ENCODE data around the gene CUL1. TPM values are rescaled to one million over a fixed set of nuclear protein-coding genes. Genes with fewer than 3 reads are reported as not detected.

CUL1 gene
- total and polyA plus RNA-seq, 9 donors = 31.9 to 51.3 (median 40.2) TPM

DNA sequence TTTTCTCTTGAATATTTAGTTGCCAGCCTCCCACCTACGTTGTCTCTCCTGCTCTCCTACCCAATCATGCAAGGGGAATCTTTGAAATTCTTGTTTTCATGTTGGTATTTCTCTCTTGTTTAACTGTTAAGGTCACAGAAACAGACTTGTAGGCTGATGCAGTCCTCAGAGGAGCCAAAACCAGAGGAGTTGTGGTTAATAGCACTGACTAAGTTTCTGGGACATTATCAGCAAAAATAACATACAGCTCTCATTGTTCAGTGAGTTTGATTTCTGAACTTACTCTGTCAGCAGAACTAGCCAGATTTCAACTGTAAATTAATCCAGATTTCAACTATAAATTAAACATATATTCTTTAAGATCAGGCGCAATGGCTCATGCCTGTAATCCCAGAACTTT is 11.1 kb upstream of the CUL1 start:
- intact Hi-C loops (cut with DNase I) = loop anchor here in 1 of 4 donors (10.0 kb wide), 1 partner anchor 123 kb away; no protein-coding TSS in a partner anchor
- DNase-seq = no peak
- no peak overlapping the region for H3K27ac ChIP-seq
- H3K9me3 ChIP-seq = no peaks in the 10 kb centered on the region
- TF ChIP-seq POLR2A (IDR thresholded peaks at IDR 0.05) (no peak), EP300 (IDR thresholded peaks at IDR 0.05) (no peak), CTCF (IDR thresholded peaks at IDR 0.05) (no peak)
- no peaks in the 10 kb centered on the region for H3K36me3 ChIP-seq
- H3K4me1 ChIP-seq (ENCODE audit: insufficient read depth) = no peaks in the 10 kb centered on the region
- H3K4me3 ChIP-seq = no peak overlapping the region
- no peaks in the 10 kb centered on the region for H3K27me3 ChIP-seq
- WGBS, 3 donors = 78 to 81% (median 80%) methylated on average over 2 of the region's 2 CpGs

DNA sequence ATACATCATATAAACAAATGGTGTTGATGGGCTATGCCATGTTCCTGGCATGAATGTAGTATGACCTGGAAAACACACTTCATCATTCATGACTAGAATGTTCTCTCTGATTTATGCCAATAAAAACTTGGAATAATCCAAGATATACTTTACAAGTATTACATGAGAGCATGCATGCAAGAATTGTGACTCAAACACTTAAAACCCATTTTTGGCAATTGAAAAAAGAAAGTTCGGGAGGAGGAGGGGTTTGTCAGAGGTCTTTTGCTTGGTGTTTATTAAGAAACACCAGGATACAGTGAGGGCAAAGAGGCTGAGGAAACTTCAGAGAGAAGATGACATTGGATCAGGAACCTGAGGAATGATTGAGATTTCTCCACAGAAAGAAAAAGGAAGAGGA is 10.2 kb upstream of the CUL1 start:
- no peaks in the 10 kb centered on the region for H3K4me1 ChIP-seq (ENCODE audit: insufficient read depth)
- no peaks in the 10 kb centered on the region for H3K36me3 ChIP-seq
- no peaks in the 10 kb centered on the region for H3K27me3 ChIP-seq
- 58 to 69% (median 58%) methylated on average over 1 of the region's 1 CpG for WGBS, 3 donors
- no peak for TF ChIP-seq EP300 (IDR thresholded peaks at IDR 0.05)
- intact Hi-C loops (cut with DNase I) = loop anchor here in 1 of 4 donors (10.0 kb wide), 1 partner anchor 124 kb away; no protein-coding TSS in a partner anchor
- H3K9me3 ChIP-seq = no peaks in the 10 kb centered on the region
- H3K4me3 ChIP-seq = no peak overlapping the region
- no peak for DNase-seq
- H3K27ac ChIP-seq = no peak overlapping the region

- no peaks in the 10 kb centered on the region for H3K9me3 ChIP-seq
- no peaks in the 10 kb centered on the region for H3K36me3 ChIP-seq
- WGBS, 3 donors = 85 to 93% (median 87%) methylated on average over 7 of the region's 7 CpGs
- no peak for TF ChIP-seq EP300 (IDR thresholded peaks at IDR 0.05)
- no peak for TF ChIP-seq CTCF (IDR thresholded peaks at IDR 0.05)
- no peak for TF ChIP-seq POLR2A (IDR thresholded peaks at IDR 0.05)
- H3K4me3 ChIP-seq = no peak overlapping the region
- peaks cover 2% of the 10 kb centered on the region for H3K4me1 ChIP-seq (ENCODE audit: insufficient read depth)
- H3K27ac ChIP-seq = no peak overlapping the region
- DNase-seq = no peak
- intact Hi-C loops (cut with DNase I) = loop anchor here in 2 of 4 donors (10.0 kb wide), 2 partner anchors 191 to 271 kb away; partner anchors contain the start of gene EZH2 (in 1 of the 2)
- no peaks in the 10 kb centered on the region for H3K27me3 ChIP-seq
Observed at GRCh38 chr7:148693651-148694050, 5.1 kb upstream of the CUL1 start.

- TF ChIP-seq EP300 (IDR thresholded peaks at IDR 0.05) (no peak), POLR2A (IDR thresholded peaks at IDR 0.05) (no peak), CTCF (IDR thresholded peaks at IDR 0.05) (no peak)
- no peaks in the 10 kb centered on the region for H3K36me3 ChIP-seq
- H3K27me3 ChIP-seq = no peaks in the 10 kb centered on the region
- no peaks in the 10 kb centered on the region for H3K9me3 ChIP-seq
- no peak for DNase-seq
- H3K4me3 ChIP-seq = no peak overlapping the region
- no peak overlapping the region for H3K27ac ChIP-seq
- WGBS, 3 donors = 93 to 94% (median 93%) methylated on average over 5 of the region's 5 CpGs
- H3K4me1 ChIP-seq (ENCODE audit: insufficient read depth) = peaks cover 2% of the 10 kb centered on the region
- intact Hi-C loops (cut with DNase I) = loop anchor here in 2 of 4 donors (10.0 kb wide), 2 partner anchors 190 to 270 kb away; partner anchors contain the start of gene EZH2 (in 1 of the 2)
Observed at GRCh38 chr7:148694631-148695030, 4.1 kb upstream of the CUL1 start.

GRCh38 chr7:148695953-148696352 is 2.8 kb upstream of the CUL1 start:
- Histone ChIP-seq H3K9me3 (no peaks in the 10 kb centered on the region), H3K4me1 (ENCODE audit: insufficient read depth) (peaks cover 2% of the 10 kb centered on the region), H3K27me3 (no peaks in the 10 kb centered on the region), H3K4me3 (no peak overlapping the region), H3K36me3 (no peaks in the 10 kb centered on the region), H3K27ac (no peak overlapping the region)
- TF ChIP-seq EP300 (IDR thresholded peaks at IDR 0.05) (no peak), CTCF (IDR thresholded peaks at IDR 0.05) (no peak)
- intact Hi-C loops (cut with DNase I) = loop anchor here in 2 of 4 donors (10.0 kb wide), 2 partner anchors 189 to 269 kb away; partner anchors contain the start of gene EZH2 (in 1 of the 2)
- 95 to 98% (median 97%) methylated on average over 3 of the region's 3 CpGs for WGBS, 3 donors
- DNase-seq = no peak

Data from ovary (tissue), 9 donors.